ENCODE results near the gene CXADR. TPM values are rescaled to one million over a fixed set of nuclear protein-coding genes. Genes with fewer than 3 reads are reported as not detected.

CXADR gene
- total and polyA plus RNA-seq, 7 donors: 0.01 to 0.62 (median 0.06) TPM

- 92 to 95% (median 93%) methylated on average over 8 of the region's 8 CpGs for WGBS, 3 donors
- no peak for TF ChIP-seq CTCF (IDR thresholded peaks at IDR 0.05)
- ATAC-seq: no peak
- no peak for DNase-seq
- Histone ChIP-seq H3K9me3 (no peaks in the 10 kb centered on the region), H3K4me3 (no peak overlapping the region), H3K27me3 (ENCODE audit: insufficient read depth in 3 of 3, low read length in 2 of 3) (no peaks in the 10 kb centered on the region), H3K4me1 (no peaks in the 10 kb centered on the region), H3K27ac (no peak overlapping the region), H3K36me3 (ENCODE audit: insufficient read depth in 1 of 2, low read depth in 1 of 2) (no peaks in the 10 kb centered on the region)
- intact Hi-C loops (cut with DNase I): loop anchor here (5.0 to 10.0 kb wide), 2 partner anchors 188 to 196 kb away; no protein-coding TSS in a partner anchor
Measured at GRCh38 chr21:17580319-17580718, 67.5 kb downstream of the CXADR start.

GRCh38 chr21:17583898-17584297 lies 71.1 kb downstream of the CXADR start:
- DNase-seq (no peak), ATAC-seq (no peak)
- Histone ChIP-seq H3K9me3 (no peaks in the 10 kb centered on the region), H3K36me3 (ENCODE audit: insufficient read depth in 1 of 2, low read depth in 1 of 2) (no peaks in the 10 kb centered on the region), H3K4me3 (no peak overlapping the region), H3K4me1 (no peaks in the 10 kb centered on the region), H3K27me3 (ENCODE audit: insufficient read depth in 3 of 3, low read length in 2 of 3) (no peaks in the 10 kb centered on the region), H3K27ac (no peak overlapping the region)
- intact Hi-C loops (cut with DNase I): loop anchor here (5.0 to 10.0 kb wide), 2 partner anchors 192 to 199 kb away; no protein-coding TSS in a partner anchor
- 71 to 83% (median 74%) methylated on average over 3 of the region's 3 CpGs for WGBS, 3 donors
- TF ChIP-seq CTCF (IDR thresholded peaks at IDR 0.05): no peak

GRCh38 chr21:17585875-17586450 lies 73.1 kb downstream of the CXADR start:
- DNase-seq (no peak), ATAC-seq (no peak)
- Histone ChIP-seq H3K4me1 (no peaks in the 10 kb centered on the region), H3K27ac (no peak overlapping the region), H3K9me3 (no peaks in the 10 kb centered on the region), H3K36me3 (ENCODE audit: insufficient read depth in 1 of 2, low read depth in 1 of 2) (no peaks in the 10 kb centered on the region), H3K27me3 (ENCODE audit: insufficient read depth in 3 of 3, low read length in 2 of 3) (no peaks in the 10 kb centered on the region), H3K4me3 (no peak overlapping the region)
- 3 to 11% (median 8%) methylated on average over 3 of the region's 3 CpGs for WGBS, 3 donors
- peak; percentile 53 for TF ChIP-seq CTCF (IDR thresholded peaks at IDR 0.05)
- intact Hi-C loops (cut with DNase I): loop anchor here in 1 of 2 donors (10.0 kb wide), 1 partner anchor 201 kb away; no protein-coding TSS in a partner anchor

GRCh38 chr21:17590430-17590829 lies 77.6 kb downstream of the CXADR start:
- H3K36me3 ChIP-seq (ENCODE audit: insufficient read depth in 1 of 2, low read depth in 1 of 2): peaks cover 0 to 7% of the 10 kb centered on the region in 2 donors
- 74 to 81% (median 78%) methylated on average over 4 of the region's 4 CpGs for WGBS, 3 donors
- H3K9me3 ChIP-seq: no peaks in the 10 kb centered on the region
- H3K4me3 ChIP-seq: no peak overlapping the region
- intact Hi-C loops (cut with DNase I): no loop called here
- DNase-seq (no peak), ATAC-seq (no peak)
- H3K4me1 ChIP-seq: no peaks in the 10 kb centered on the region
- no peak overlapping the region for H3K27ac ChIP-seq
- no peaks in the 10 kb centered on the region for H3K27me3 ChIP-seq (ENCODE audit: insufficient read depth in 3 of 3, low read length in 2 of 3)
- TF ChIP-seq CTCF (IDR thresholded peaks at IDR 0.05): no peak

- intact Hi-C loops (cut with DNase I): no loop called here
- peaks cover 0 to 12% of the 10 kb centered on the region in 2 donors for H3K36me3 ChIP-seq (ENCODE audit: insufficient read depth in 1 of 2, low read depth in 1 of 2)
- H3K4me1 ChIP-seq: no peaks in the 10 kb centered on the region
- TF ChIP-seq CTCF (IDR thresholded peaks at IDR 0.05): no peak
- H3K27me3 ChIP-seq (ENCODE audit: insufficient read depth in 3 of 3, low read length in 2 of 3): no peaks in the 10 kb centered on the region
- no peak overlapping the region for H3K4me3 ChIP-seq
- H3K9me3 ChIP-seq: no peaks in the 10 kb centered on the region
- DNase-seq: no peak
- 80 to 92% (median 91%) methylated on average over 1 of the region's 1 CpG for WGBS, 3 donors
- no peak for ATAC-seq
- H3K27ac ChIP-seq: no peak overlapping the region
Measured at GRCh38 chr21:17597680-17598079, 84.8 kb downstream of the CXADR start.
